Activated CD8-positive, alpha-beta memory T cell treated with anti-CD3 and anti-CD28 coated beads for 48 hours (primary cell): ENCODE data around the gene TIMM21.

ENCODE experiments used
- DNase-seq, 3 experiments: peaks; one replicate each; pipeline ENCODE4 v3.0.0-alpha.2; 2020; ENCODE audit warnings: low read depth in 2 of 3, low spot score in 2 of 3

Gene TIMM21

GRCh38 chr18:74147779-74148542 is at the start of gene TIMM21, which contains the start of gene FBXO15:
TIMM21 (plus strand) TSS chr18:74148523; CDS start chr18:74148809, 286 bp downstream.
FBXO15 (minus strand) TSS chr18:74147834; CDS start chr18:74147785, 49 bp downstream.
- DNase-seq = peak; percentile 90 to 96 (median 91)

GRCh38 chr18:74108460-74108859 is 39.9 kb upstream of the TIMM21 start:
- DNase-seq = no peak

- DNase-seq = no peak
These were observed 38.2 kb upstream of the TIMM21 start for GRCh38 chr18:74110149-74110548.

GRCh38 chr18:74110976-74111375 is 37.3 kb upstream of the TIMM21 start:
- no peak for DNase-seq

- no peak for DNase-seq
These were observed 34.6 kb upstream of the TIMM21 start for GRCh38 chr18:74113711-74114110.

GRCh38 chr18:74114116-74114515 is 34.2 kb upstream of the TIMM21 start:
- DNase-seq = no peak

- DNase-seq = no peak
These were observed 33.3 kb upstream of the TIMM21 start for GRCh38 chr18:74115046-74115445.

GRCh38 chr18:74116633-74117554 is 31.4 kb upstream of the TIMM21 start:
- no peak for DNase-seq

- no peak for DNase-seq
These were observed 25.1 kb upstream of the TIMM21 start for GRCh38 chr18:74123200-74123599.

GRCh38 chr18:74124642-74125041 is 23.7 kb upstream of the TIMM21 start:
- DNase-seq = no peak

- DNase-seq = no peak
These were observed 21.4 kb upstream of the TIMM21 start for GRCh38 chr18:74126684-74127655.

GRCh38 chr18:74128159-74128558 is 20.2 kb upstream of the TIMM21 start:
- no peak for DNase-seq

- no peak for DNase-seq
These were observed 17.2 kb upstream of the TIMM21 start for GRCh38 chr18:74131124-74131523.

- DNase-seq = no peak
These were observed 16.1 kb upstream of the TIMM21 start for GRCh38 chr18:74132201-74132600.

GRCh38 chr18:74137920-74138538 is 10.3 kb upstream of the TIMM21 start:
- no peak for DNase-seq

GRCh38 chr18:74139411-74139810 is 8.9 kb upstream of the TIMM21 start:
- DNase-seq = no peak

- no peak for DNase-seq
These were observed 8.4 kb upstream of the TIMM21 start for GRCh38 chr18:74139888-74140287.

GRCh38 chr18:74140582-74140981 is 7.7 kb upstream of the TIMM21 start:
- DNase-seq = no peak

- DNase-seq = no peak
These were observed 6.7 kb upstream of the TIMM21 start for GRCh38 chr18:74141667-74142066.

GRCh38 chr18:74142252-74142651 is 6.1 kb upstream of the TIMM21 start:
- DNase-seq = no peak
